ENCODE data around the gene PDE11A.

- TF ChIP-seq, protein P1, sequence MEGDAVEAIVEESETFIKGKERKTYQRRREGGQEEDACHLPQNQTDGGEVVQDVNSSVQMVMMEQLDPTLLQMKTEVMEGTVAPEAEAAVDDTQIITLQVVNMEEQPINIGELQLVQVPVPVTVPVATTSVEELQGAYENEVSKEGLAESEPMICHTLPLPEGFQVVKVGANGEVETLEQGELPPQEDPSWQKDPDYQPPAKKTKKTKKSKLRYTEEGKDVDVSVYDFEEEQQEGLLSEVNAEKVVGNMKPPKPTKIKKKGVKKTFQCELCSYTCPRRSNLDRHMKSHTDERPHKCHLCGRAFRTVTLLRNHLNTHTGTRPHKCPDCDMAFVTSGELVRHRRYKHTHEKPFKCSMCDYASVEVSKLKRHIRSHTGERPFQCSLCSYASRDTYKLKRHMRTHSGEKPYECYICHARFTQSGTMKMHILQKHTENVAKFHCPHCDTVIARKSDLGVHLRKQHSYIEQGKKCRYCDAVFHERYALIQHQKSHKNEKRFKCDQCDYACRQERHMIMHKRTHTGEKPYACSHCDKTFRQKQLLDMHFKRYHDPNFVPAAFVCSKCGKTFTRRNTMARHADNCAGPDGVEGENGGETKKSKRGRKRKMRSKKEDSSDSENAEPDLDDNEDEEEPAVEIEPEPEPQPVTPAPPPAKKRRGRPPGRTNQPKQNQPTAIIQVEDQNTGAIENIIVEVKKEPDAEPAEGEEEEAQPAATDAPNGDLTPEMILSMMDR (IDR thresholded peaks at IDR 0.05): no peak
- TF ChIP-seq POLR2A (IDR thresholded peaks at IDR 0.05; ENCODE audit: low read depth): no peak
- TF ChIP-seq EP300 (IDR thresholded peaks at IDR 0.05): no peak
- TF ChIP-seq POLR2AphosphoS5 (IDR thresholded peaks at IDR 0.05): no peak
These were observed 87.8 kb downstream of the PDE11A start for GRCh38 chr2:177984749-177985148.
